CD4-positive, alpha-beta T cell treated with Interferon gamma for 1 hour (primary cell): ENCODE measurements around the gene NCOR2.

Experiments
- DNase-seq: peaks from one replicate; pipeline ENCODE4 v3.0.0-alpha.2; 2020

NCOR2 gene

DNA sequence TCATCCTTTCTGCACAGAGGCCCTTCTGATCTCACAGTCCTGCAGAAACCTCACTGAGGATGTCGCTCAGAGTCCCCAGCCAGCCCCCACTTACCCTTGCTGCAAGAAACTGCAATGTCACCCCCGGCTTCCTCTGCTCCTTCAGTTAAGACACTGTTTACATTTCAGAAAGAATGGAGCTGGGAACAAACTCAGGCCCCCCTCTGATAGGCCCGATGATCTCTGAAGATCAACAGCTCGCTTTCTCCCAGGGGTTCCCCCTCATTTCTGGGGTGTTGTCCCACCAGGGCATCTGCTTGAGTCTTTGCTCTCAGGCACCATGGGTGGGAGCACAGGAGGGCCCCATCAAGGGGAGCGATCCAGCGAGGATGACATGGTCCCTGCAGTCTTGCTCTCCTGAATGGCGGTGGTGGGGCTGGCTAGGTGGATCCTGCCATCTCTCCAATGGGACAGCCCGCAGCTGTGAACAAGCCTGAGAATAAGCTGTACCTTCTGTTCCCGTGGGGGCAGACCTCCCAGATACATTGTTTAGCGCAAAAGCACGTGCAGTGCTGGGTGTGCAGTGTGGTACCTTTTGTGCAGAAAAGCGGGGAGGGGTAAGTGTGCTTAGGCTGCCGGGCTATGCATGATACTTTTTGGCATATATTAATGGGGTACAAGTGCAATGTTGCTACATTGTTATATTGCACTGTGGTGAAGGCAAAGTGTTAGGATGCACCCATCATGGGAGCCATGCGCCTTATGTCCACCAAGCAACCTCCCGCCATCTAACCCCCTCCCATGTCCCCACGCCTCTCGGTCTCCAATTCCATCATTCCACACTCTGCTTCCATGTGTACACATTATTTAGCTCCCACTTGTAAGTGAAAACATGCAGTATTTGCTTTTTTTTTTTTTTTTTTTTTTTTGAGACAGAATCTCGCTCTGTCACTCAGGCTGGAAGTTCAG lies 6.7 kb upstream of the NCOR2 start:
- DNase-seq = no peak

DNA sequence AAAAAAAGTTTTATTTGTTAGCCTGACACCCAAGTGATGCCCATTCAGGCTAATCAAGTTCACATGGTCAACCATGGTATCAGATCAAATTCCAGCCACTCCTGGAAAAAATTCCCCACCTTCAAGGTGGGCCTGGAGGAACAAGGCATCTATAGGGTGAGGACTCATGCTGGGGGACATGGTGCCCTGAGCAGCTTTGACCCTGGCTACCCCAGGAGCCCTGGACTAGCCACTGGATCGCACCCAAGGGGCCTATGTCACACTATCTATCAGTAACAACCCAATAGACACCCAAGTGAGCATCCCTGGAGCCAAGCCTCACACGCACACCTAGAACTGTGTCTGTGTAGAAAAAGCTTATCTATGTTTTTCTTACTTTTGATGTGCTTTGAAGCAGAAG lies 4.1 kb upstream of the NCOR2 start:
- no peak for DNase-seq

DNA sequence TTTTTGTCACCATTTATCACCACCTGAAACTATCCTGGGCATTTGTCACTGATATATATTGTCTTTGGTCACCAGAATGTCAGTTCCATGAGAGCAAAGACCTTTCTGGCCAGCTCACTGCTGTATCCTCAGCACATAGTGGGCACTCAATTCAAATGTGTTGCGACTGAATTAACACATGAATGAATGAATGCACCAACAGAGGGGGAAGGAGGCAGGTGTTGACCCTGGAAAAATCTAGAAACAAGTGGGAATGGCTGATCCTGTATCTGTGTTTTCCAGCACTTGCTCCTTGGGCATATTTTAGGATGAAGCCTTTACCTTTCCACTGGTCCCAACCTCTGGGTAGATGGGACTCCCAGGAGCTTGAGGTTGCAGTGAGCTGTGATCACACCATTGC lies 3.4 kb upstream of the NCOR2 start:
- no peak for DNase-seq

DNA sequence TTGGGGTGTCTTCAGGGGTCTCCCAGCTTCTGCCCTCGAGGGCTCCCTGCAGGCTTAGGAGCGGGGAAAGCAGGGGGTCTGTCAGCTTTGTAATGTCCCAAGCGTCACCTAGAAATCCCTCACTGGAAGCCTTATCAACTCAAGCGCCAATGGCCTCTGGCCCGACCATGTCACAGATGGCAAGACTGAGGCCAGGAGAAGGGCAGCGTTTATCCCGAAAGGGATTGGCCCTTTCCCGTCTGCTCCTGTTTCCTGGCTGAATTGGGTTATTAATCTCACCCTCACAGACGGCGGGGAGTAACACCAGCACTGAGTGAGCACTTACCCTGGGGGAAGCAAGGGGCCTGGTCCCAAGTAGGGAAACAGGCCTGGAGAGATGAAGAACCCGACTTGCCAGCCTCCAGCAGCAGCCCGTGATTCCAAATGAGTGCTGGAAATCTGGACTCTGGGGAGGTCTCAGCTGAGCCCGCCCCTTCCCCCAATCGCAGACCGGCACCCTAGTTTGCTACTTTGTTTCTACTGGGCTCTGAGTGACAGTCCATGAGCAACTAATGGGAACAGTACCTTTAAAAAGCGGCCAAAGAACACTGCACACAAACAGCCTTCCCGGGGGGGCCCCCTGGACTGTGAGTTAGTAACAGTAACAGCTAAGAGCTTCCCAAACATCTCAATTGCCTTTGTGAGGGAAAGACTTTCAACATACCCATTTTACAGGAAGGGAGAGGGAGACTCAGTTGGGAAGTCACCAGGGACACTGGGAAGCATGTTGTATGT lies 2.1 kb upstream of the NCOR2 start:
- no peak for DNase-seq

DNA sequence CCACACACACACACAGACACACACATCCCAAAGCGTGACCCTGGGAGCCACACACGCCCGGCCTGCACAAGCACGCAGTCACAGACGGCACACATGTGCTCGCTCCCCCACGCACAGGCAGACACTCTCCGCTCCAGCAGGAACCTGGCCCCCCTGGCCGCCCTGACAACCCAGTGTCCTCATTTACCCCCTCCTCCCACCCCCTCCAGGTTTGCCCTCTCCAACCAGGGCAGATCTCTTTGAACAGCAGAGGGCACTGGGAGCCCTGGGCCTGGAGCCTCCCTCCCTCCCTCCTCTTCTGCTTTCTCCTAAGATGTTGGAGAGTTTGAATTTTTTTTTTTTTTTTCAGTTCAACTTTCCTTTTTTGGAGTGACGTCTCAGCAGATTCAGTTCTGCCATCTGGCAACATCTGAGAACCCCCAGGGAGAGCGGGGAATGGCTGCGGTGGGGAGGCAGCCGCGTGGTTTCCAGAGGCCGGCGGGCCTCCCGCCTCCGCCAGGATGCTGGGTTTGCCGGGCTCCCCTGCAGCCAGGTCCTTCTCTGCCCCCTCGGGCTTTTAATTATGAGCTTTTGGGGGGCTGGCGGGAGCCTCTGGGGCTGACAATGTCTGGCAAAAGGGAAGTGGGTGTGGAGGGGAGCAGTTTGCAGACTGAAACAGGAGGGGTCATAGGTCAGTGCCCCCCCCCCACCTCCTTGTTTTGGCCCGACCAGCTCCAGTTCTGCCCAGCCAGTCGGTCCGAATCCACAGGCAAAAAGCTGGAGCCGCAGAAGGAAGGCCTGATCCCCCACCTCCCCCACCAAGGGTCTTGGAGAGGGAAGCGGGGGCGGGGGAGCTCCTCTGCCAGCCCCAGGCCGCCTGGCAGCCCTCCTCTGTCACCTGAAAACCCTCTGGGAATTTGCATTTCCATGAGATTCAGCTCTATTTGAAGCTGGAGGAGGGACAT lies 1.3 kb upstream of the NCOR2 start:
- DNase-seq = peak; percentile 61

DNA sequence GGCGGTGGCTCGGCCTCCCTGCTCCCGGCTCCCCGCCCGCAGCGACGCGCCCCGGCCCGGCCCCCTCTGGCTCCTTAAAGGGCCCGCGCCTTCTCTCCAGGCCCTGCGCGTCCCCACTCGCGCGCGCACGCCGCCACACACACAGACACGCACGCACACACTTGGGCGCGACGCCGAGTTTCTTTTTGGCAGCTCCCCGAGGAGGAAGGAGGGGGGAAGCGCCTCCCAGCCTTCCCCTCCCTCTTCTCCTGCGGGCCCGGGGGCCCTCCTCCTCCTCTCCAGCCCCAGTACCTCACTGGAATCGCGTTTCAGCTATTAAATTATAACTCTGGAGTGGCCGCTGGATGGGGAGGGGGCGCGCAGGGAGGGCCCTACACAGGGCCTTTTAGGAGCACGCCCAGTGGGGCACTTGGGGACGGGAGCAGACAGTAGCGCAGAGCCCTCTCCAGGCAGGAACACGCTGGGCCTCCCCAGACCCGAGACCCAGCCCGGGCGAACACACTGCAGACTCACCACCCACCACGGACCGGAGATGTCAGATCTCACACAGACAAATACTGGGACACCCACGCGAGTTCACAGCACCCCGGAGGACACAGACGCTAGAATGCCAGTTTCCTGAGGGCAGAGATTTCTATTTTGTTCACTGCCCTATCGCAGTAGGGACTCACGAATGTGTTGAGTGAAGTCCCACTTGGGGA lies 411 bp upstream of the NCOR2 start:
- peak; percentile 88 for DNase-seq

DNA sequence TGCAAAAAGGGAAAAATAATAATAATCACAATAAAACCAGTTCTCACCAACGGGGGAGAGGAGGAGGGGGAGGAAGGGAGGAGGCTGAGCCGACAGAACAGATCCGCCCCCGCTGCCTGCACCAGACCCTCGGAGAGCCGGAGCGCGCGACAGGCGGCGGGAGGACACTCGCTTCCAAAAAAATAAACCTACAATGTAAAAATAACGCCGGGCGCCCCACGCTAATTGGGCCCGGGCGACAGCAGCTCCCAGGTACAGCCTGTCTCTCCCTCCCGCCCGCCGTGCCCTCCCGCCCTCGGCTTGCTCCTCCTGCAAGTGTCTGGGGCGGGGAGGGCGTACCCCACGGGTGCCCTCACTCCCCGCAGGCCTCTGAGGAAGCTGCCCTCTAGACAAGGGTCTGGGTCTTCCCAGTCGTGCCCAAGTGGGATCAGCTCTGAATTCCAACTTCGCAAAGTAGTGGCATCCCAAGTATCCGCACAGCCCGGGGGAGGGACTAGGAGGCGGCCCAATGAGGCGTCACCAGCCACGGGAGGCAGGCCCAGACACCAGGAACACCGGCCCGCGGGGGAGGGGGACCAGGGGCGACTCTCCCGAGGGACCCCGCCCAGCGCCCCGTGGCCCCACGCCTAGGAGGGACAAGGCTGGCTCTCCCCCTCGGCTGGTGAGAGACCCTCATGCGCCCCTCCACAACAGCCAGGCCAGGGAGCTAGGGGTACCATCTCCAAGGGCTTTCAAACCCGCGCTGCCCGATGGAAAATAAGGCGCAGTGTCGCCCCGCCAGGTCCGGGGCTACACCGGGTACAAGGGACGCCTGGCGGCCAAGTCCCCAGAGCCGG lies 1.0 kb downstream of the NCOR2 start:
- peak; percentile 42 for DNase-seq

DNA sequence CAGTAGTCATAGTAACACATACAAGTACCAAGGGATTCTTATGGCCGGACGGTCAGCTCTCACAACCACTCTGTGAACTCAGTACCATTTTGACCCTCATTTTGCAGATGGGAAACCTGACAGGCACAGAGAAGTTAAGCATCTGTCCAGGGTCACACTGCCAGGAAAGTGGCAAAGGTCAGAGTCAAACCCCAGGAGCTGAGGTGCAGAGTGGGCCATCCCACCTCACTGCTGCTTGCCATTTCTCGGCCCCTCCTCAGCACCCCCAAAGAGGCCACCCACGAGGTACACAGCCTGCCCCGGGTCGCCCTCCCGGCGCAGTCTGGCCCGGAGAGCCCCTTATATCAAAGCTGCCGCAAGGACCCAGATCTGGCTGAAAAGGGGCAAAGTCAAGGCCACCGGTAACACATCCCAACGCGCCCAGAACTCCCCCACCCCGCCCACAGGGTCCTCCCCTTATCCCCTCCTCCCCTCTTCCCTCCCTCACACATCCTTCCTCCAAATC lies 1.7 kb downstream of the NCOR2 start:
- no peak for DNase-seq

DNA sequence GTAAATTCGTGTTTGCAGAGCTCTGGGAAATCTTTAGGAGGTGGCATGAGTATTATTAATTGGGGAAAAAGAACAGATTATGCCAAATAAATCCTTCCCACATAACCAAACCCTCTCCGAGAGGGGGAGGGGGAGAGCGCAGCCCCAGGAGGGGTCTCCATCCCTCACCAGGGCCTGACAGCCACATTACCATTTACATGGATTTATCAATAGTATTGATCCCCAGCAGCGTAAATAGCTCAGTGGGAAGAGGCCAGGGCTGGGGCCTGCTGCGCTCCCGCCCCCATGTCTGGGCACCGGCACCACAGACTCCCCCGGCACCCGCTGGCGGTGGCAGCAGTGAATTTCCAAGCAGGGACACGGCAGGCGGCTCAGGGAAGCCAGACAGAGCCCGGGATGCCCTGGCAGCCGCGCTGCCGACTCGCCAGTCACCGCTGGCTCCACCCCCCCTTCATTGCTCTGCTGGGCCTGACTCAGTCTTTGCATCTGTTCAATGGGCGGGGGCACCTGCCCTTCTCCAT lies 2.4 kb downstream of the NCOR2 start:
- no peak for DNase-seq

DNA sequence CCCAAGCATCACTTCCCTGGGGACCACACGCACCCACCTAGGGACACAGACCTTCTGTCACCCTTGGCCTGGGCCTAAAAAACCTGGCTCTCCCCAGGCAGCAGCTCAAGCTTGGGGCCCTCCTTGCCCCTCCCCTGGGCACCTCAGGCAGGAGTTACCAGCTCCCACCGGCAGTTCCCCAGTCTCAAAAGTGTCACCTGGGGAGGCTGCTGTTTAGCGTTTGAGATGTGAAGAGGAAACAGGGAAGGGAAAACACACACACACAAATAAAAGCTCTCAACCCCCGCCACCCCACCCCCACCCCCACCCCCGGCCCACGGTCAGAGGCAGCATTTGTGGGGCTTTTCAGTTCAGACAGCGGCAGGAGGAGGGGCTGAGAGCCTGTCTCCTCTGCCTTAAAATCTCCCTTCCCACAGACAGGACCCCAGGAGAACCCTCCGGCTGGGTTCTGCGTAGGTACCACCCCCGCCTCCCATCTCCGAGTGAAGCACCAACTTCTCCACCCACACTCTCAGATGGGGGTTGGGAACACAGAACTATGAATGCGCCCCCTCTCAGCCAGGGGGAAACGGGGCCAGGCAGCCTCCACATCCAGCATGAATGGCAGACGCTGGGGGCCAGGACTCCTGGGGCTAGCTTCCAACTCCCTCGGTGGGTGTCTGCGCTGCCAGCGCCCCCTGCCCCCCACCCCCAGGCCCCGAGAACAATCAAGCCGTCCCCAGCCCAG lies 3.0 kb downstream of the NCOR2 start:
- DNase-seq = no peak

DNA sequence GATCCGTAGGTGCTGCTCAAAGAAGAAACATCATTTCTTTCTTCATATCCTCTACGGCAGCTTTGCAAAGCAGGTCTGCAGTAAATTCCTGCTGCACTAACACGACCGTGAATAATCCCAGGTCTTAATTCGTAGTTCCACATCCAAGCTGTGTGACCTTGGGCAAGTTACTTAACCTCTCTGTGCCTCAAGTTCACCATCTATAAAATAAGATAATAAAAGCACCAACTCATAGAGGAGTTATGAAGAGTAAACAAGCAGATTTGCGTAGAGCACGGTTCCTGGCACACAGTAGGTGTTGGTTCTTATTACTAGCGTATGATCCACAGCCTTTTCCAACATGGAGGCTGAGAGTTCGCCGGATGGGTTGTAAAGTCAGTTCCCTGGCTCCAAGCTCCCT lies 3.6 kb downstream of the NCOR2 start:
- DNase-seq = no peak

DNA sequence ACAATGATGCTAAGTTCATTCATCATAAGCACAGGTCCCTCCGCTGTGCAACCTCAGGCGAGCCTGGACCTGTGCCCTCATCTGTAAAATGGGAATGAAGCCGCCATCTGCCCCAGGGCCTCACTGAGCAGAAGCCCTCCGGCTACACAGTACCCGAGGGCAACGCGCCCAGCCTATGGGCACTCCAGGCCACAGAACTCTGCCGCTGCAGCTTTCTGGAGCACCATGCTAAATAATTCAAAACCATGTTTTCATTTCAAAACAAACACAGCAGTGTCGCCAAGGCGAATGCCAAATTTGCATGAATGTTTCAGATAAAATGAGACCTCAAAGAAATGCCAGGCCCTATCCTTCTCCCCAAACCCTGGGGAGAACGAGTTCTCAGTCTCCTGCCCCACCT lies 4.0 kb downstream of the NCOR2 start:
- DNase-seq = no peak

DNA sequence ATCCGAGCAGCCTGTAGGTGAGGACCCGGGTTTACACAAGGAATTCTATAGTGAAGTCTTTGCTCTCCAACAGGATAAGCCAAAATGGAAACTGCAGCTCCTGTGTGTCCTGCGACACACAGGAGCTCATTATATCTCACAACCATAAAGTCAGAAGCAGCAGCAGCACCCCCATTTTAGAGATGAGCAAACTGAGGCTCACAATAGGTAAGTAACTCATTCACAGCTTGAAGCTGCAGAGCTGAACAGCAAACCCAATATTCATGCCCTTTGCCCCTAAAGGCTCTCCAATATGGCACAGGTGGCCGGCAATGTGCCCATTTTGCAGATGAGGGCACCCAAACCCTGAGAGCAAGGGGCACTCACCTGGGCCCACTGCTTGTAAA lies 4.6 kb downstream of the NCOR2 start:
- no peak for DNase-seq

DNA sequence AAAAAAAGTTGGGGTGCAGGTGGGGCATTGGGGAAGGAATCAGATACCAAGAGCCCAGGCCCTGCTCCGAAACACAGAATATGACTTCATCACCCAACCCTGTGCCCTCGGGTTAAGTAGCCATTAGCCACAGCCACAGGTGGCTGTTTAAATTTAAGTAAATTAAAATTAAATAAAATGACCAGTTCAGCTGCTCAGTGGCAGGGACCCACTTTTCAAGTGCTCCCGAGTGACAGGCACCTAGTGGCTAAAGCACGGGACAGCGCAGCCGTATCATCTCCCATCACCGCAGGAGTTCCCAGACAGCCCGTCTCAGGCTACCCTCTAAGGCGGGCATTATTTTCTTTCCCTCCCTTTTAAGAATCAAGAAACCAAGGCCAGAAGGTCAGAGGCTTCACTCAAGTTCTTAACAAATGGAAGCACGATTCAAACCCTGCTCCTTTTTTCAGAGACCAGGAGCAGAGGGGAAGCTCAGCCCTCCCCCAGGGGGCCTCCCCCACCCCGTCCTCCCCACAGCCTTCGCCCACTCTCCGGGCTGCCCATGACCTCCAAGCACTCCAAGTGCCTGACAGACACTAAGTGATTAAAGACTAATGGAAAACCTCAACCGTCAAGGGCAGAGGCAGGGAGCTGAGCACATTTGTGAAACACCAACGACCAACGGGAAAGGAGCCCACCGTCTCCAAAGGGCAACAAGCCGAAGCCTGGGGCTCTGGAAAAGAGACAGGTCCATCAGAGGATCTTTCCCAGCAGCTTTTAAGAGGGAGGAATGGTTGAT lies 5.2 kb downstream of the NCOR2 start:
- no peak for DNase-seq

DNA sequence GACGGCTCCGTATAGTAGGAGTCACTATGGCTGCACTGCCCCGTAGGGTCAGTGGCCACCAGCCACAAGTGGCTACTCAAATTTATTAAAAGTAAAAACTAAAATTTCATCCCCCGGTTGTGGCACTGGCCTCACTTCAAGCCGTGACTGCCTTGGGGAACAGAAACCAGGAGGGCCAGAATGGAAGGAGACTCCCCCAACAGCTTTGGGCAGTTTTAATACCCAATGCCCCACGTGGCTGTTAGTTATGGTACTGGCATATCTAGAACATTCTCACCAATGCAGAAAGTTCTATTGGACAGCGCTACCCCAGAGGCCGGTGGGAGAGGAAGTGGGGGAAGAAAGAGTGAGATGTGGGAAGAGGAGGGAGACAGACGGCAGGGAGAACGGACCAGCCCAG lies 6.2 kb downstream of the NCOR2 start:
- DNase-seq = no peak

DNA sequence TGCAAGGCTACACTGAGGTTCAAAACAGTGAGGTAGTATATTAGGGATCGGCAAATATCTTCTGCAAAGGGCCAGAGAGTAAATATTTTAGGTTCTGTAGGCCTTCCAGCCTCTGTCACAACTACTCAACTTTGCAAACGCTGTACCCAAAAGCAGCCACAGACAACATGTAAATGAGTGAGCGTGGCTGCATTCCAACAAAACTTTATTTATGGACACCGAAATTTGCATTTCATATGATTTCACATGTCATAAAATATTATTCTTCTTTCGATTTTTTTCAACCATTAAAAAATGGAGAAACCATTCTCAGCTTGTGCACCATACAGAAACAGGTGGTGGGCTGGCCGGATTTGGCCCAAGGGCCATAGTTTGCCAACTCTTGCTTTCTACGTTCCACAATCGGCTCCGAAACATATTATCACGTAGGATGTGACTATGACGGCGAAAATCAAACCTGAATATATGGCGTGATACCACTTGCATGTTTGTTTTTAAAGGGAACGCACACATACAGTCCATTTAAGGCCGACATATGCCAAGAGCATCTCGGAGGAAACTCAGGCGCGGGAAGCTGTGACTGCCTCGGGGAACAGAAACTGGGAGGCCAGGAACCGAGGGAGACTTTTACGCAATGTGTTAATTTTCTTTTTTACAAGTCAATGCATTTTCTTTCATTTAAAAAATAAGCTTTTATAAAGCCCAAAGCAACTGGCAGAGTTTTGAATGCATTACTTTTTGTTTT lies 7.1 kb downstream of the NCOR2 start:
- DNase-seq = no peak

DNA sequence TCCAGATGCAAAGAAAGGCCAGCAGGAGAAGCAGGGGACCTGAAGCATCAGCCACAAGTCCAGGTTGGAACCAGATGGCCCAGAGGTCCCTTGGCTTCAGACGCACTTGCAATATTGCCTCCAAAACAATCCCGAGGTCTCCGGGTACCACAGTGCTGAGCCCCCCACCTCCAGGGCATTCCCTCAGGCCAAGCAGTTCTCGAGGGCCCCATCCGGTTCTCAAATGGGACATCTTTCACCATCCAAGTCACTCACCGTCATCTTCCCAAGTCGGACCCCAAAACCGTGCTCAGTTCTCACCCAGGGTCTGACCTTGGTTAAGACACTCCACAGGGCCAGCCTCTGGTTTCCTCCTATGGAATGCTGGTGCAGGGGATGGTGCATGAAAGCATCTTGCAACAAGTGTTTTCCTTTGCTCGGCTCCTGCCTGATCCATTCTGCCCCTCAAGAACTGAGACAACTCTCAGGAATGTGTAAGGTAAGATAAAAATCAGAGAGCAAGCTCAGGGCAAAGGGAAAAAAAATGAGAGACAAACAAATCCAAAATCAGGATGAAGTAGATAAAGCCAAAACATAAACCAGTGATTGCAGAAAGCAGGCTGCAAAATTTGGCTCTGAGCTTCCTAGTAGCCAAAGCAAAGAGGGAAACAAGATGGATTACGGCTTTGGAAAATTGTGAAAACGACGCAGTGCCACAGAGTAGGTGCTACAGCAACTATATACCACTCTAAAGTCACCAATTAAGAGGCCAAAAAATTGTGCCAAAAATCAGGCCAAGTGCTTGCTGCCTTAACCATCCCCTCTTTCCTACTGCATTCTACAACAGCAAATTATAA lies 8.0 kb downstream of the NCOR2 start:
- no peak for DNase-seq

DNA sequence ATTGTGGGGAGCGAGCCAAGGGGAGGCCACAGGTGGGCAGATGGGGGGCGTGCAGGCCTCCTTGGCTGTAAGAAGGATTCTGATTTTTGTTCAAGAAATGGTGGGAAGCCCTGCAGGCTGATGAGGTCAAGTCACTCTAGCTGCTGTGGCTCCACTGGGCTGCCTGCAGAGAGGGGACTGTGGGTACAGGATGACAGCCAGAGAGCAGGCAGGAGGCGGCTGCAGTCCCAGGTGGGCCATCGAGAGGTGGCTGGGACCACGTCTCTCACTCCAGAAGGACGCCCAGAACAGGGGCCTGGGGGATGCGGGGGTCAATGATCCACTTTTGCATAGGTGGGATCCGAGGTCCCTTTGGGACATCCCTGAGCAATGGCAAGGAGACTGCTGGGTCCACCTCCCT lies 9.1 kb downstream of the NCOR2 start:
- DNase-seq = no peak
